Choroid plexus epithelial cell (primary cell): ENCODE results near the gene LSP1.
"Not testable (repeated sequence)": the region's sequence is repeated elsewhere in the genome, so short reads cannot be mapped to it uniquely, and the experiment has no call there.

Experiments used
- DNase-seq: peaks from one replicate; pipeline ENCODE4 v3.0.0-alpha.2; 2010; ENCODE audit warnings: low read depth
- H3K4me3 ChIP-seq: 2 replicates; pipeline ENCODE4 v1.5.1; 2011; ENCODE audit warnings: low read depth, mild to moderate bottlenecking, control low read depth, low read length, moderate library complexity
- CTCF ChIP-seq: conservative IDR thresholded peaks from 2 replicates; pipeline ENCODE4 v1.5.1; 2011; ENCODE audit warnings: low read depth, mild to moderate bottlenecking, control low read depth, inconsistent platforms, low read length, moderate library complexity

Gene LSP1

GRCh38 chr11:1872267-1872985 lies 19.5 kb downstream of the LSP1 start:
- no peak overlapping the region for H3K4me3 ChIP-seq
- TF ChIP-seq CTCF, result no peak
- DNase-seq, result no peak

- DNase-seq, result peak; percentile 54
- TF ChIP-seq CTCF, result no peak
- H3K4me3 ChIP-seq, result no peak overlapping the region
Observed at GRCh38 chr11:1873048-1873812, 20.3 kb downstream of the LSP1 start.

GRCh38 chr11:1873813-1874150 lies 20.9 kb downstream of the LSP1 start:
- DNase-seq, result not testable (repeated sequence)

GRCh38 chr11:1874441-1875092 lies 21.7 kb downstream of the LSP1 start:
- H3K4me3 ChIP-seq, DNase-seq: not testable (repeated sequence)

More at GRCh38 chr11:1873813-1874150, 20.9 kb downstream of the LSP1 start:
- H3K4me3 ChIP-seq, result not testable (repeated sequence)

- no peak overlapping the region for H3K4me3 ChIP-seq
- DNase-seq, result no peak
- TF ChIP-seq CTCF, result no peak
Observed at GRCh38 chr11:1875093-1875850, 22.4 kb downstream of the LSP1 start.

- H3K4me3 ChIP-seq, DNase-seq: not testable (repeated sequence)
Observed at GRCh38 chr11:1875851-1876301, 23.0 kb downstream of the LSP1 start.

GRCh38 chr11:1876361-1877063 lies 23.6 kb downstream of the LSP1 start:
- peak; percentile 57 for DNase-seq
- peak overlapping the region; percentile 7 for H3K4me3 ChIP-seq
- TF ChIP-seq CTCF, result peak; percentile 80
